Cortex of kidney (tissue), 1 donor: ENCODE results near the gene DUSP10.

ENCODE experiments used
- DNase-seq: peaks from one replicate; lab custom pipeline; 2025; lab: John Stamatoyannopoulos, UW

The DUSP10 gene

GRCh38 chr1:221729771-221730330, 12.0 kb downstream of the DUSP10 start:
- DNase-seq, result no peak

- no peak for DNase-seq
Measured at GRCh38 chr1:221728037-221728505, 13.8 kb downstream of the DUSP10 start.

GRCh38 chr1:221727146-221728036, 14.5 kb downstream of the DUSP10 start:
- no peak for DNase-seq

DNA sequence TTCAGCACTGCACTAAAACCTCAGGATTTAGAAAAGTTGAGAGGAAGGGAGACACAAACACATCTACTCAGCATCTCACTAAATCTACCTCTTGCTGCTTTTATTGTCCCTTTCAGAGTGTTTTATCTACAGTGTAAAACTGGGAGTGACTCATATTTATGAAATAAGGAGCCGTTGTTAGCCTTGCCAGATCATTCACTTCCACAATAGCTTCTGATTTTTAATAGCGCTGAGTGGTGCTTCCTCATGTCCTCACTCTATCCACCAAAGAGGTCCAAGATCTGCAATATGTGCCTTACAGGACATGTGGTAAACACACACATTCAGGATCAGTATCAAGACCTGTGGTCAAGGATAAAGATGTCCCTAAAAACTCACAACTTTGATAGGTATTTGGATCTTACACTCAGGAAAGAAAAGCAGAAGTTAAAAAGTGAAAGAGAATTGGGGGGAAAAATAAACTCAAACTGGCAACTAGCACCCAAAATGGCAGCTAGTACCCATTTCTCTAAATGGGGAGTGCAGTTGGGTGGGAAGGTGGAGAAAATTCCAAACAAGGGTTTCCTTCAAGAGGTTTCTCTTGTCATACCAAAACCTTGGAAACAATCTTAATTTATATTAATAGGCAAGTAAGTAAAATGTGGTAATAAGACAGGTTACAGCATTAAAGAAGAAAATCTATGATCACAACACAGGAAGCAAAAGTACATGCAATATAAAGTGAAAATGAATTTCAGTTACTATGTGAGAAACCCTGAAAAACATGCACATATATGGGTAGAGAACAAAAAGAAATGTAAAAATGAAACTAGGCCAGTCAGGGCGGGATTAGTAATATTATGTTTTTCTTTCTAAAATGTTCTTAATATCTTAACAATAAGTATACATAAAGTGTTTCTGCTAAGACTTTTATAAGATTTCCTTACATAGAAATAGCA, 15.9 kb downstream of the DUSP10 start:
- DNase-seq, result no peak

- DNase-seq, result no peak
Measured at GRCh38 chr1:221724931-221725605, 16.8 kb downstream of the DUSP10 start.

- no peak for DNase-seq
Measured at GRCh38 chr1:221723848-221724236, 18.0 kb downstream of the DUSP10 start.

DNA sequence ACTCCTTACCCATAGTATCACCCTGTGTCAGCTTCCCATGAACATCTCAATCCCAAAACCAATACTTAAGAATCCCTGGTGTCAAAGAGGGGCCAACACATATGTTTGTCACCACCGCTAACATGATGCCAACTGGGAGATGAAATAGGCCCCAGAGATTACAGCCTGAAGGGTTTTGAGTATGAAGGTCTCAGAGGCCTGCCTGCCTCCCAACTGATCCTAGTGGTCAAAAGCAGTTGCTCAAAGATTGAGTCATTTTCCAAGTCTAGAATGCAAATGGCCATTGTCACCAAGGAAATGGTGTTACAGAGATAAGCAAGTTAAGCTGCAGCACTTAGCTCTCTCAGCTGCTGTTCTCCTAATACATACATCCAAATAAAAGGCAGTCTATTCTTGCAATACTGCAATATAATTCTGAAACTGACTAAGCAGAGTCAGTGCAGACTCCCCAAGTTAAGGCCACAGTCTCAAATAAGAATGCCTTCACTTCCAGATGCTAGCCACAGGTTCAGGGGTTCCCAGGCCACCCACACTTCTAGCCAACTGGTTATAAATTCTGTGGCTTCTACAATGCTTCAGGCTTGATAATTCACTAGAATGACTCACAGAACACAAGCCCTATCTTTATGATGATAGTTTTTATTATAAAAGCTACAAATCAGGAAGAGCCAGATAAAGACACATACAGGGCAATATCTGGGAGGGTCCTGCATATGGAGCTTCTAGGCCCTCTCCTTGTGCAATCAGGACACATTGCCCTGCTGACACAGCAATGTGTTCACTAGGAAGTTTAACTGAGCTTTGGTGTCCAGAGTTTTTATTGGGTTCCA, 18.7 kb downstream of the DUSP10 start:
- DNase-seq, result no peak

GRCh38 chr1:221722254-221723017, 19.5 kb downstream of the DUSP10 start:
- DNase-seq, result no peak

- no peak for DNase-seq
Measured at GRCh38 chr1:221720545-221720944, 21.3 kb downstream of the DUSP10 start.

GRCh38 chr1:221719987-221720386, 21.9 kb downstream of the DUSP10 start:
- no peak for DNase-seq

DNA sequence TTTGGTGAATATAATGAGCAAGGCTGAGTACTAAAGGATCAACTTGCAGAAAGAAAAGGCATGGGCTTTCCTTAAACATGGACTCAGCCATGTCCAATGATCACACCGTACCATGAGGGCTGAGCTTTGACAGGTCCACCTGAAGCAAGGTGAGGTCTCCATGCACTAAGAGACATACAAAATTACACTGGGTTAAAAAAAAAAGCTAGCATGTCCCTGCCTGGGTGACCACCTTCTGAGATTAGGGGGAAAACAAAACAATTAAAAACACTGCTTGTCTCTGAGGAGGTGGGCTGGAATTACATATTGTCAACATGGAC, 22.7 kb downstream of the DUSP10 start:
- DNase-seq, result no peak

- DNase-seq, result no peak
Measured at GRCh38 chr1:221718381-221719277, 23.3 kb downstream of the DUSP10 start.

DNA sequence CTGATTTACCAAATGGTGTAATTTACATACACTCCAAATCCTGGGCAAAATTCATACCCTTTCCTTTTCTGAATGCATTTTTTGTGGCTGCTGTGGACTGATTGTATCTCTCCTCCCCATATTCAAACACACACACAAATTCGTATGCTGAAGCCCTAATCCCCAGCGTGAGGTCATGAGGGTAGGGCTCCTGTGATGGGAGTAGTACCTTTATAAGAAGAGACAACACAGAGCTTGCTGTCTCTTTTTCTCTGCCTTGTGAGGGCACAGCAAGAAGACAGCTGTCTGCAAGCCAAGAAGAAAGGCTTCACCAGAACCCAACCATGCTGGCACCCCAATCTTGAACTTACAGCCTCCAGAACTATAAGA, 24.4 kb downstream of the DUSP10 start:
- DNase-seq, result no peak

DNA sequence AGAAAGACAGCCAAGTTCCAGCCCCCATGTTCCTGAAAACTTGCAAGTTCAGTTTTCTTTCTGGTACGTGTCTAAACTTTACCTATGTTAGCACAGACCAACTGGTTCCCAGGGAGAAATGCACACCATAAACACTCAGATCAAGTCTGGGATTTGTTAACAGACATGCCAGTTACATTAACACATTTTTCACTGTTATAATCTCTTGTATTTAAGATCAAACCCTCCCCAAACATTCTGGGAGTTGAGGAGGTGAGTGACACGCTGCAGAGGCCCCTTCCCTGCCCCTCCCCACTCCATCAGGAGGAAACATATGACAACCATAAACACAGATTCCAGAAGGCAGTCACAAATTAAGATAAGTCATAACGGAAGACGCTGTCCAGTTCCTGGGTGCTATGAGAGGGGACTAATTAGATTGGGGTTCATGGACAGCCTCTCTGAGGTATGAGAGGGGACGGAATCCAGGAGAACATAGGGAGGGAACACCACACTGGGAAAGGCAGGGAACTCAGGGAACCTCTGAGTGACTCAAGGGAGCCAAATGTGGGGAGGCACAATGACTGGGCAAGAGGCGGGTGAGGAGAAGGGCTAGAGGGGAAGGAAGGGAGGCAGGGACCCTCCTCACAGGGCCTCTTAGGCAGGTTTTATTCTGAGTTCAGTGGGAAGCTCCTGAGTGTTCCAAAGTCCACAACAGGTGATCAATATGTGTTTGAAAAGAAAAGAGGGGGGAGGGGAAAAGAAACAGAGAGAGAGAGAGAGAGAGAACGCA, 25.0 kb downstream of the DUSP10 start:
- no peak for DNase-seq

- no peak for DNase-seq
Measured at GRCh38 chr1:221715321-221716169, 26.3 kb downstream of the DUSP10 start.

DNA sequence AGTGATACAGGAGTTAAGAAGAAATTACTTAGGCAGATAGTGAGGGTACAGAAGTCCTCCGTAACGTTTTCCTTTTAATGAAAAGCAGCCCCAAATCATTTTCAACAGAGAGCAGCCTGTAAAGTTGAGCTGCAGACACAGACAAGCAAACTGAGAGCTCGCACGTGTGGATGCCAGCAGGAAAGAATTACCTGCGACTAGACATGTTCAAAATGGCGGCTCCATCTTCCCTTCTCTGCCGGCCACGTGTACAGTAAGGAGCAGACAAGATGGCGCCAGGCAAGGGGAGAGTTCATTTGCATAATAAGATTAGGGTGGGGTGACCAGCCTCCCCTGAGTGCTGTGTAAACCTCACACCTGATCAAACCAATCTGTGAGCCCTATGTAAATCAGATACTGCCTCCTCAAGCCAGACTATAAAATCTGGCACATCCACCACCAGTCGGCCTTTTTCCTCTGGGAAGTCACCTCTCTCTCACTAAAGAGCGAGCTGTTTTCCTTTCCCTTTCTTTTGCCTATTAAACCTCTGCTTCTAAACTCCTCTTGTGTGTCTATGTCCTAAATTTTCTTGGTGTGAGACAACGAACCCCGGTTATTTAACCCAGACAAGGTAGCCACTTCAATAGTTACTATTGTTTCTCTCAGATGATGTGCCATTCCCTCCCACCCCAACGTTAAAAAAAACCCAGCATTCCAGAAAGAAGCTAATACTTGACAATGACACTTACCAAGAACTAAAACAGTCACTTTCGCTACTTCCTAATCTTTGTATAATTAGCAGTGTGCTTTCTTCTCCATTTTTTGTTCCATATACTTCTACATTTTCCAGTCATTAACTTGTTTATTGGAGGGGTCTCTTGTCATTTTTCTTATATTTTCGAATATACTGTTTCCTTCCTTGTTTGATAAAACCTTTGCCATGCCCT, 27.4 kb downstream of the DUSP10 start:
- DNase-seq, result no peak
